GM18951 (cell line): ENCODE data around the gene OIT3.
"Not testable (repeated sequence)": the region's sequence is repeated elsewhere in the genome, so short reads cannot be mapped to it uniquely, and the experiment has no call there.

ENCODE experiments used
- POLR2A ChIP-seq: IDR thresholded peaks from 4 replicates; pipeline ENCODE4 v1.6.1; 2011; ENCODE audit warnings: mild to moderate bottlenecking; ENCODE audit not compliant: insufficient read length, insufficient read depth; ENCODE audit errors: extremely low read depth
- in situ Hi-C: fragments of 300-500 bp; cut with MboI; formaldehyde crosslinking; loops from one replicate; pipeline ENCODE4 v1.12.0; 2022; ENCODE audit warnings: low sequenced_read_pairs, mixed read lengths, inconsistent platforms; ENCODE audit not compliant: unreplicated experiment

OIT3 gene

GRCh38 chr10:72885953-72886352 lies 7.6 kb upstream of the OIT3 start:
- in situ Hi-C loops, result no loop called here

GRCh38 chr10:72886621-72887020 lies 6.9 kb upstream of the OIT3 start:
- TF ChIP-seq POLR2A, result no peak

More at GRCh38 chr10:72885953-72886352, 7.6 kb upstream of the OIT3 start:
- no peak for TF ChIP-seq POLR2A

DNA sequence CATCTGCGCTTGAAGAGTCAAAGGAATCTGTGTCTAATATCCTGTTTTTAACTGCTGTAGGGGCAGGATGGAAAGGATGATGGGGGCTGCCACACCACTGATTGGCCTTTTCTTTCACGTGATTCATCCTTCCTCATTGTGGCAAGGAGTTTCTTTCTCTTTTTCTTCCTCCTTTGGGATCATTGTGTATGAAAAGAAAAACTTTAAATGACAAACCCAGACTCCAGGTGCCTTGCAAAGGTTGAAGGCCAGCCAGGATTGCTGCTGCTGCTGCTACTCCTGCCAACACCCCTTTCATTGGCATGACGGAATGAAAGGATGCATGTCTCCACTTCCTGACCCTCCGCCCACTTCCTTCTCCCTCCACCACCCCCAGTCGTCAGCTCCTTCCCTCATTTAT lies 6.5 kb upstream of the OIT3 start:
- no peak for TF ChIP-seq POLR2A
- in situ Hi-C loops, result no loop called here

More at GRCh38 chr10:72886621-72887020, 6.9 kb upstream of the OIT3 start:
- in situ Hi-C loops, result no loop called here

DNA sequence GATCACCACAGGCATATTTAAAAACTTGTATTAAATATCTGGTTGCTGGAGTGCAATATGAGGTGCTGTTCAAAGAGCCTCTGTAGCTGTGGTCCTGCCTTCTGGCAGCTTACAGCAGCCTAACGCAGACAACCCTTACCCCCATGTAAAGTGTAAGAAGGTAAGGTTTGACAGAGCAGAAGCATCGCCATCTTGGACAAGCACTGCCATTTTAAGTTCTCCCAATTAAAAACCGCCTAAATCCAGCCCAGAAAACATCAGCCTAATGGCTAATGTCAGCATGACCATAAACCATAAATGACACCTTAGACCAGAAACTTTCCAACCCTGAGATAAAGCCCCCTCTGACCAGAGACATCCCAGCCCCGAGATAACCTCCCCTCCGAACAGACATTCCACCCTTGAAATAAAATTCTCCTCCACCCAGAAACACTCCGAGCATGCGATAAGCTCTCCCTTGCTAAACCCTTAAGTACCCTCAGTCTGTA lies 5.3 kb upstream of the OIT3 start:
- in situ Hi-C loops, result no loop called here
- no peak for TF ChIP-seq POLR2A

GRCh38 chr10:72889391-72889831 lies 4.1 kb upstream of the OIT3 start:
- TF ChIP-seq POLR2A, result no peak
- in situ Hi-C loops, result no loop called here

- TF ChIP-seq POLR2A, result no peak
Observed at GRCh38 chr10:72890086-72890485, 3.5 kb upstream of the OIT3 start.

DNA sequence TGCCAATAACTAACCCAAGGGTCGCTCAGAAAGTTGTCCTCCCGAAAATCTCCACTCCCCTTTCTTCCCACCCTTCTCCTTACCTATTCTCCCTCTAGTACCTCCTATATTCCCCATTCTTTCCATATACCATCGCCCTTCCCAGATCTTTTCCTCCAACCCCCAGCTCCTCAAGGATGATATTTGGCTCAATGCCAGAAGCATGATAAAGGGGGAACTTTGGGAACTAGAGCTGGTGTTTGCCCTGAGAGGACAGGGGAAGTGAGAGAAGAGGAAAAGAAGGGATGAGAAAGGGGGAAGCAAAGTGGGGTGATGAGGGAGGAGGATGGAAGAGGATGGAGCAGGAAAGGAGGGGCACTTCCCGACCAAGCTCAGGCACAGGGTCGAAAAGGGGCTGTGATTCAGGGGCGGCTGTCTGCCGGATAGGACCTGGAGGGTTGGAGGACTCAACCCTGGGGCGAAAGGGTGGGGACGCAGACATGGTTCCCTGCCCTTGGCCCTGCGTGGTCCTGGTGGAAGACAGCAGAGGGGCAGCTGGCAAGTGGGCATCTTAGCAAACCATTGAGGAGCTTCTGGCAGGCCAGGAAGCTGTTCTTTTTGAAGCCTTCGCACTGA lies 1.8 kb downstream of the OIT3 start:
- in situ Hi-C loops, result no loop called here
- no peak for TF ChIP-seq POLR2A

More at GRCh38 chr10:72890086-72890485, 3.5 kb upstream of the OIT3 start:
- in situ Hi-C loops, result no loop called here

GRCh38 chr10:72898616-72899015 lies 5.1 kb downstream of the OIT3 start:
- no peak for TF ChIP-seq POLR2A
- in situ Hi-C loops, result no loop called here

DNA sequence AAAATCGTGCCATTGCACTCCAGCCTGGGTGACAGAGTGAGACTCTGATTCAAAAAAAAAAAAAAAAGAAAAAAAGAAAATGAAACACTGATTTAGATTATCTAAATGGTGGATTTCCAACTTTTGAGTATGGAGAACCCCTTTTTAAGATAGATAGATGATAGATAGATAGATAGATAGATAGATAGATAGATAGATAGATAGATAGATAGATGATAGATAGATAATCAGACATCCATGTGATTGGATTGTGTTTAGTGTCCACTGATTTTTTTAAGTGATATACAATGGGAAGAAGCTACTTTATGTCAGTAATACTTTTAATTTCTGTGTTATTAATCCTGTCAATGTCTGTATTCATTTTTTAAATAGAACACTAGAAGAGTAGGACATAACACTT lies 6.0 kb downstream of the OIT3 start:
- no peak for TF ChIP-seq POLR2A
- in situ Hi-C loops, result no loop called here

GRCh38 chr10:72903941-72904446 lies 10.5 kb downstream of the OIT3 start:
- in situ Hi-C loops, result not testable (repeated sequence)

DNA sequence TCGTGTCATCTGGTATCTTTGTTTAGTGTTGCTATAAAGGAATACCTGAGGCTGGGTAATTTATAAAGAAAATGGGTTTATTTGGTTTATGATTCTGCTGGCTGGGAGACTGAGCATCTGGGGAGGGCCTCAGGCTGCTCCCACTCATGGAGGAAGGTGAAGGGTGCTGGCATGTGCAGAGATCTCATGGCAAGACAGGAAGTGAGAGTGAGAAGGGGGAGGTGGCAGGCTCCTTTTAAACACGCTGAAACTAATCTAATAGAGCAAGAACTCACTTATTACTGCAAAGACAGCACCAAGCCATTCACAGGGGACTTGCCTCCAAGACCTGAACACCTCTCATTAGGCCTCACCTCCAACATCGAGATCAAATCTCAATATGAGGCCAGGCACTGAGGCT lies 11.3 kb downstream of the OIT3 start:
- no peak for TF ChIP-seq POLR2A
- in situ Hi-C loops, result no loop called here

DNA sequence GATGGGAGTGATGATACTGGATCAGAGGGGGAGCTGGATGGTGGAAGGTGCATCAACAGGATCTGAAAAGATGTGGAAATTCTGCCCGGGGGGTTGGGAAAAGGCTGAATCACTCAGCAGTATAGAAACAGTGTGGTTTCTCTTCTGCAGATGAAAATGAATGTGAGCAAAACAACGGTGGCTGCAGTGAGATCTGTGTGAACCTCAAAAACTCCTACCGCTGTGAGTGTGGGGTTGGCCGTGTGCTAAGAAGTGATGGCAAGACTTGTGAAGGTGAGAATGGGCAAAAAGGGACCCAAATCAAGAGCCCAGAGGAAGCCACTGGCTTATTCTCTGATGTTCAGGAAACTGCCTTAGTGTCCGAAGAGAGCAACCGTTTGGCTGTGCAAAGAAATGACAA lies 12.9 kb downstream of the OIT3 start:
- in situ Hi-C loops, result no loop called here

GRCh38 chr10:72910705-72911104 lies 17.2 kb downstream of the OIT3 start:
- in situ Hi-C loops, result no loop called here
- TF ChIP-seq POLR2A, result no peak

More for the DNA sequence above, 12.9 kb downstream of the OIT3 start:
- no peak for TF ChIP-seq POLR2A

DNA sequence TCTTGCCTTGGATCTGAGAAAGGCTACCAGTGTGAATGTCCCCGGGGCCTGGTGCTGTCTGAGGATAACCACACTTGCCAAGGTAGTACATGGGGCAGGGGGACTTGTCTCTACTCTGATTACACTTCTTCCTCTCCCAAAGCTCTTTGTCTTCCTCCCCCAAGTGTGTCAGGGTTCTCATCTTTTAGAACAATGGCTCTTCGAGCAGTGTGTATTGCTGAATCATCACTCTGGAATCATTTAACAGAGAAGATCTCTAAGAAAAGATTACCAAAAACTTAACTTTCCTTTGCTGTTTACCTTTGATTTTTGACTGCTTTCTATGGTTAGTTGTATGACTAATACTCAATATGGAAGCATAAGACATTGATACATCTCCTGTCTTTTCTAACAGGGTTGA lies 18.2 kb downstream of the OIT3 start:
- TF ChIP-seq POLR2A, result no peak
- in situ Hi-C loops, result no loop called here
